Keratinocyte (primary cell): ENCODE results near the gene CGN.

Experiments
- EZH2 ChIP-seq: IDR thresholded peaks from one replicate; pipeline ENCODE4 v1.6.1; 2012; ENCODE audit warnings: inconsistent platforms, mild to moderate bottlenecking, low read length, moderate library complexity
- TF ChIP-seq, protein P1 (sequence below), 3 experiments: IDR thresholded peaks in 1 of 3; conservative IDR thresholded peaks in 1 of 3; optimal IDR thresholded peaks in 1 of 3; 2 replicates in 2 of 3; 3 replicates in 1 of 3; pipeline versions ENCODE3 to v1.5.1; 2011; ENCODE audit warnings: low read length in 3 of 3, mild to moderate bottlenecking in 3 of 3, moderate library complexity in 2 of 3, control low read depth in 1 of 3, inconsistent platforms in 1 of 3; ENCODE audit not compliant: insufficient read depth in 2 of 3; ENCODE audit errors: extremely low read depth in 1 of 3

GRCh38 chr1:151479462-151479861, 31.7 kb upstream of the CGN start:
- TF ChIP-seq, protein P1, sequence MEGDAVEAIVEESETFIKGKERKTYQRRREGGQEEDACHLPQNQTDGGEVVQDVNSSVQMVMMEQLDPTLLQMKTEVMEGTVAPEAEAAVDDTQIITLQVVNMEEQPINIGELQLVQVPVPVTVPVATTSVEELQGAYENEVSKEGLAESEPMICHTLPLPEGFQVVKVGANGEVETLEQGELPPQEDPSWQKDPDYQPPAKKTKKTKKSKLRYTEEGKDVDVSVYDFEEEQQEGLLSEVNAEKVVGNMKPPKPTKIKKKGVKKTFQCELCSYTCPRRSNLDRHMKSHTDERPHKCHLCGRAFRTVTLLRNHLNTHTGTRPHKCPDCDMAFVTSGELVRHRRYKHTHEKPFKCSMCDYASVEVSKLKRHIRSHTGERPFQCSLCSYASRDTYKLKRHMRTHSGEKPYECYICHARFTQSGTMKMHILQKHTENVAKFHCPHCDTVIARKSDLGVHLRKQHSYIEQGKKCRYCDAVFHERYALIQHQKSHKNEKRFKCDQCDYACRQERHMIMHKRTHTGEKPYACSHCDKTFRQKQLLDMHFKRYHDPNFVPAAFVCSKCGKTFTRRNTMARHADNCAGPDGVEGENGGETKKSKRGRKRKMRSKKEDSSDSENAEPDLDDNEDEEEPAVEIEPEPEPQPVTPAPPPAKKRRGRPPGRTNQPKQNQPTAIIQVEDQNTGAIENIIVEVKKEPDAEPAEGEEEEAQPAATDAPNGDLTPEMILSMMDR (optimal IDR thresholded peaks at IDR 0.05 in 1 of 3, IDR thresholded peaks at IDR 0.05 in 1 of 3, conservative IDR thresholded peaks at IDR 0.05 in 1 of 3; ENCODE audit: extremely low read depth in 1 of 3, insufficient read depth in 2 of 3, low read length in 3 of 3) = no peak
- no peak for TF ChIP-seq EZH2
